Heart right ventricle (tissue), 16 donors: ENCODE data around the gene KRTAP10-1. TPM values are rescaled to one million over a fixed set of nuclear protein-coding genes. Genes with fewer than 3 reads are reported as not detected.
A peak's percentile ranks its signal among the peaks of the same experiment; 100 is the strongest.

Experiments used
- ATAC-seq, 8 donors: fragments of 200-7000 bp; cut with Tn5 transposase; one replicate each; pipeline ENCODE4 v1.9.1; 2020; ENCODE audit warnings: mild to moderate bottlenecking in 8 of 8, moderate library complexity in 8 of 8, moderate number of reproducible peaks in 1 of 8
- DNase-seq, 2 donors: peaks; one replicate each; pipeline ENCODE4 v3.0.0-alpha.2; 2020
- H3K27ac ChIP-seq, 10 donors: fragments of 200-600 bp; sonication (generic) in 2 of 10; one replicate each; pipeline versions ENCODE4 v1.5.0 to v1.8.0; 2020 to 2022; ENCODE audit warnings: mild to moderate bottlenecking in 3 of 10
- H3K27me3 ChIP-seq, 7 donors: fragments of 200-600 bp; one replicate each; pipeline ENCODE4 v1.8.0; 2021 to 2022; ENCODE audit warnings: mild to moderate bottlenecking in 2 of 7
- H3K36me3 ChIP-seq, 9 donors: fragments of 200-600 bp; sonication (generic) in 1 of 9; one replicate each; pipeline versions ENCODE4 v1.5.0 to v1.8.0; 2020 to 2022; ENCODE audit warnings: mild to moderate bottlenecking in 2 of 9
- H3K4me1 ChIP-seq, 9 donors: fragments of 200-600 bp; sonication (generic) in 1 of 9; one replicate each; pipeline versions ENCODE4 v1.5.0 to v1.8.0; 2020 to 2022; ENCODE audit warnings: mild to moderate bottlenecking in 4 of 9
- H3K4me3 ChIP-seq, 10 donors: fragments of 200-600 bp; sonication (generic) in 2 of 10; one replicate each; pipeline versions ENCODE4 v1.5.0 to v1.8.0; 2020 to 2022; ENCODE audit warnings: mild to moderate bottlenecking in 7 of 10, moderate library complexity in 2 of 10
- H3K9me3 ChIP-seq, 11 donors: fragments of 200-600 bp in 10 of 11; sonication (generic) in 2 of 11; one replicate each; pipeline versions ENCODE4 v1.5.0 to v1.8.0; 2013 to 2022; ENCODE audit warnings: mild to moderate bottlenecking in 2 of 11, control low read depth in 1 of 11, moderate library complexity in 1 of 11
- WGBS, 2 donors: extraction: QIAGEN DNeasy Blood & Tissue Kit; methylation state at CpG; one replicate each; pipeline ENCODE4 v1.1.7; 2013; ENCODE audit warnings: inconsistent platforms in 1 of 2; 5-methylcytosine and 5-hydroxymethylcytosine counted together
- intact Hi-C, 10 donors: fragments of 100-400 bp; cut with DNase I; formaldehyde crosslinking; loops; one replicate each; pipeline versions ENCODE4 v1.11.1 to v1.14.2; 2022
- polyA plus RNA-seq, 2 donors: library from polyadenylated mRNA; stranded (reverse); fragments of 200-250 nt; gene quantifications; one replicate each; pipeline ENCODE4 v1.2.3, GENCODE V29; 2013
- total RNA-seq, 10 donors: library from RNA; stranded (reverse); fragmentation: NEBNext Ultra II Directional in 3 of 10; extraction: Animal tissue kit (Norgen Biotek cat#: 25700) in 3 of 10; gene quantifications; one replicate each; pipeline versions ENCODE4 v1.2.1 to v1.2.4, GENCODE V29; 2021 to 2023
- TF ChIP-seq, protein P1 (sequence below), 9 donors: fragments of 200-600 bp; sonication (generic) in 2 of 9; IDR thresholded peaks; one replicate each; pipeline versions ENCODE4 v1.5.0 to v1.8.0; 2021 to 2022; ENCODE audit warnings: antibody characterized with exemption in 9 of 9, mild to moderate bottlenecking in 5 of 9, moderate library complexity in 1 of 9
- donor health status: Arrhythmogenic right ventricular cardiomyopathy.
- donor health status: ischemic (EF 13 %, LVEDD 7.1; RV severe dilation, severe dysfunction).
- donor health status: healthy with polysubstance abuse.
- donor health status: DM: no; HTN: yes; CAD: no.
- donor health status: DM: no; HTN: no; CAD: no.
- donor health status: ischemic (EF 25% LVEDD 6.9; RV normal size, moderate dysfunction).
- donor health status: ischemic (EF 25% LVEDD 5.7; RV mildly dilated, moderate dysfunction).
- donor health status: healthy.
- donor health status: DM: yes; HTN: yes; CAD: no.
- donor health status: Ischemic cardiomyopathy.
- donor health status: ischemic (EF 35%, LVEDD 5.7; RV mildly dilated, moderate dysfunction).
- donor health status: nonischemic (EF 11% LVEDD 7.7; RV severe dilation, severe dysfunction).
- donor health status: DM: yes; HTN: yes; CAD: no.
- donor health status: PGD.
- donor health status: ischemic (EF 29% LVEDD 5.4; RV normal size, mild dysfunction).
- donor health status: nonischemic (EF 23%, LVEDD 6.1; RV moderate dilation, normal function).

The KRTAP10-1 gene
- total and polyA plus RNA-seq, 12 donors, result not detected

GRCh38 chr21:44555200-44555875 lies 15.3 kb upstream of the KRTAP10-1 start:
- WGBS, 2 donors, result 74 to 78% methylated on average over 13 of the region's 13 CpGs

GRCh38 chr21:44552681-44553080 lies 12.7 kb upstream of the KRTAP10-1 start:
- 57% methylated on average over 13 of the region's 13 CpGs for WGBS, 2 donors
- TF ChIP-seq, protein P1, sequence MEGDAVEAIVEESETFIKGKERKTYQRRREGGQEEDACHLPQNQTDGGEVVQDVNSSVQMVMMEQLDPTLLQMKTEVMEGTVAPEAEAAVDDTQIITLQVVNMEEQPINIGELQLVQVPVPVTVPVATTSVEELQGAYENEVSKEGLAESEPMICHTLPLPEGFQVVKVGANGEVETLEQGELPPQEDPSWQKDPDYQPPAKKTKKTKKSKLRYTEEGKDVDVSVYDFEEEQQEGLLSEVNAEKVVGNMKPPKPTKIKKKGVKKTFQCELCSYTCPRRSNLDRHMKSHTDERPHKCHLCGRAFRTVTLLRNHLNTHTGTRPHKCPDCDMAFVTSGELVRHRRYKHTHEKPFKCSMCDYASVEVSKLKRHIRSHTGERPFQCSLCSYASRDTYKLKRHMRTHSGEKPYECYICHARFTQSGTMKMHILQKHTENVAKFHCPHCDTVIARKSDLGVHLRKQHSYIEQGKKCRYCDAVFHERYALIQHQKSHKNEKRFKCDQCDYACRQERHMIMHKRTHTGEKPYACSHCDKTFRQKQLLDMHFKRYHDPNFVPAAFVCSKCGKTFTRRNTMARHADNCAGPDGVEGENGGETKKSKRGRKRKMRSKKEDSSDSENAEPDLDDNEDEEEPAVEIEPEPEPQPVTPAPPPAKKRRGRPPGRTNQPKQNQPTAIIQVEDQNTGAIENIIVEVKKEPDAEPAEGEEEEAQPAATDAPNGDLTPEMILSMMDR (IDR thresholded peaks at IDR 0.05), result no peak
- Histone ChIP-seq H3K9me3 (peaks cover 0 to 7% (median 0%) of the 10 kb centered on the region in 11 donors), H3K4me1 (no peaks in the 10 kb centered on the region), H3K36me3 (no peaks in the 10 kb centered on the region), H3K27ac (no peak overlapping the region), H3K4me3 (no peak overlapping the region), H3K27me3 (peaks cover 0 to 88% (median 63%) of the 10 kb centered on the region in 7 donors)
- ATAC-seq, result no peak
- no peak for DNase-seq
- intact Hi-C loops, result loop anchor here in 1 of 10 donors (10.0 kb wide), 1 partner anchor 58 kb away; no protein-coding TSS in a partner anchor

More at GRCh38 chr21:44555200-44555875, 15.3 kb upstream of the KRTAP10-1 start:
- no peaks in the 10 kb centered on the region for H3K4me1 ChIP-seq
- intact Hi-C loops, result loop anchor here in 1 of 10 donors (10.0 kb wide), 1 partner anchor 61 kb away; no protein-coding TSS in a partner anchor
- H3K27ac ChIP-seq, result no peak overlapping the region
- TF ChIP-seq, protein P1 (IDR thresholded peaks at IDR 0.05), result no peak
- DNase-seq (no peak), ATAC-seq (peak in 1 of 8 donors; percentile 38)
- no peak overlapping the region for H3K4me3 ChIP-seq
- H3K36me3 ChIP-seq, result no peaks in the 10 kb centered on the region
- peaks cover 0 to 73% (median 57%) of the 10 kb centered on the region in 7 donors for H3K27me3 ChIP-seq
- peaks cover 0 to 13% (median 0%) of the 10 kb centered on the region in 11 donors for H3K9me3 ChIP-seq

- no peaks in the 10 kb centered on the region for H3K4me1 ChIP-seq
- H3K27me3 ChIP-seq, result peaks cover 0 to 87% (median 57%) of the 10 kb centered on the region in 7 donors
- intact Hi-C loops, result loop anchor here in 1 of 10 donors (10.0 kb wide), 1 partner anchor 57 kb away; no protein-coding TSS in a partner anchor
- 88 to 91% methylated on average over 6 of the region's 6 CpGs for WGBS, 2 donors
- H3K36me3 ChIP-seq, result no peaks in the 10 kb centered on the region
- no peak overlapping the region for H3K4me3 ChIP-seq
- peak in 1 of 8 donors; percentile 23 for ATAC-seq
- H3K9me3 ChIP-seq, result peaks cover 0 to 13% (median 0%) of the 10 kb centered on the region in 11 donors
- no peak for DNase-seq
- TF ChIP-seq, protein P1 (IDR thresholded peaks at IDR 0.05), result no peak
- no peak overlapping the region for H3K27ac ChIP-seq
These were observed 12.1 kb upstream of the KRTAP10-1 start for GRCh38 chr21:44552136-44552535.

GRCh38 chr21:44551340-44551961 lies 11.5 kb upstream of the KRTAP10-1 start, which contains the start of gene KRTAP10-2:
Gene KRTAP10-2, minus strand, starts transcription at chr21:44551505. Its CDS starts 47 bp downstream, at chr21:44551458.
- H3K4me3 ChIP-seq, result no peak within 1 kb of the TSS
- H3K27ac ChIP-seq, result no peak within 1 kb of the TSS
- DNase-seq (no peak), ATAC-seq (peak in 1 of 8 donors; percentile 34)
- H3K36me3 ChIP-seq, result no peaks in the 10 kb centered on the region
- H3K4me1 ChIP-seq, result no peaks in the 10 kb centered on the region
- peaks cover 0 to 19% (median 6%) of the 10 kb centered on the region in 11 donors for H3K9me3 ChIP-seq
- H3K27me3 ChIP-seq, result peaks cover 0 to 80% (median 50%) of the 10 kb centered on the region in 7 donors
- intact Hi-C loops, result loop anchor here in 1 of 10 donors (10.0 kb wide), 1 partner anchor 57 kb away; no protein-coding TSS in a partner anchor
- WGBS, 2 donors, result 53 to 59% methylated on average over 17 of the region's 17 CpGs
- TF ChIP-seq, protein P1 (IDR thresholded peaks at IDR 0.05), result no peak
